ENCODE data around the gene HESX1.

DNA sequence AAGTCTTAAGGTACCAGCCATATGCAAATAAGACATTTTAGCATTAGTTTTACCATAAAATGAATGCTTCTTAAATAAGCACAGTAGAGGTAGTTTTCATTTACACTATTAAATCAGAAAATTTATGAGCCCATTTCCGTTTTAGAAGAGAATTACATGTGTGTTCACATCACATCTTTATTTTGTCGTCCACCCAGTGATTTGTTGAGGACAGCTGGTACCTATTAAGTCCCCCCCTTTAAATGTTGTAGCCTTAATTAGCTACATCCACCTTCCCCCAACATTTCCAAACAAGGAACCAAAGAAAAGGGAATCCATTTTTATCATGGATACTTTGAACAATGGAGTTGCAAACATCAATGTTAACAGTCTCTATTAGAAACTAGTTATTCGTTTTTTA lies 41.5 kb downstream of the HESX1 start:
- TF ChIP-seq EZH2 (IDR thresholded peaks at IDR 0.05; ENCODE audit: insufficient read depth, poor library complexity, severe bottlenecking) (no peak), EZH2phosphoT487 (IDR thresholded peaks at IDR 0.05; ENCODE audit: insufficient read depth, low read depth) (no peak)

Measured in GM23248 (cell line).